H1 (cell line): Measurements from ENCODE around the gene PRDM1.

Experiments
- CREB1 ChIP-seq: IDR thresholded peaks from 2 replicates; pipeline ENCODE4 v1.6.1; 2012; ENCODE audit warnings: inconsistent platforms
- CTCF ChIP-seq, 3 experiments: IDR thresholded peaks; 1 replicate in 2 of 3; 2 replicates in 1 of 3; pipeline versions ENCODE4 v1.5.1 to v1.6.1; 2011; ENCODE audit warnings: low read length in 3 of 3, mild to moderate bottlenecking in 3 of 3, inconsistent platforms in 2 of 3, low read depth in 1 of 3, moderate library complexity in 1 of 3; ENCODE audit not compliant: insufficient read depth in 1 of 3; ENCODE audit errors: control extremely low read depth in 1 of 3
- EZH2 ChIP-seq: fragments of 200-600 bp; sonication (generic); IDR thresholded peaks from 2 replicates; pipeline ENCODE4 v1.7.1; 2012; ENCODE audit warnings: low read depth, mild to moderate bottlenecking, moderate library complexity, low read length, inconsistent platforms; ENCODE audit not compliant: severe bottlenecking
- GABPA ChIP-seq: IDR thresholded peaks from 2 replicates; pipeline ENCODE4 v1.6.1; 2011; ENCODE audit warnings: mild to moderate bottlenecking, low read length, moderate library complexity, borderline replicate concordance; ENCODE audit not compliant: insufficient read depth
- NANOG ChIP-seq: IDR thresholded peaks from 2 replicates; pipeline ENCODE4 v1.6.1; 2011; ENCODE audit warnings: low read length, low read depth, mild to moderate bottlenecking, inconsistent platforms; ENCODE audit not compliant: insufficient read depth, poor library complexity, severe bottlenecking
- POLR2AphosphoS5 ChIP-seq: IDR thresholded peaks from 2 replicates; pipeline ENCODE4 v1.6.1; 2011; ENCODE audit warnings: low read depth, low read length
- POU5F1 ChIP-seq: IDR thresholded peaks from 2 replicates; pipeline ENCODE4 v1.6.1; 2011; ENCODE audit warnings: low read depth, mild to moderate bottlenecking, low read length, moderate library complexity
- RAD21 ChIP-seq, 2 experiments: IDR thresholded peaks in 1 of 2; conservative IDR thresholded peaks in 1 of 2; 2 replicates each; pipeline ENCODE4 v1.6.1; 2011; ENCODE audit warnings: low read depth in 2 of 2, low read length in 2 of 2, improper control_type of control experiment in 1 of 2, inconsistent platforms in 1 of 2, mild to moderate bottlenecking in 1 of 2, moderate library complexity in 1 of 2
- TF ChIP-seq, protein P1 (sequence below): IDR thresholded peaks from 2 replicates; pipeline ENCODE4 v1.6.1; 2011; ENCODE audit warnings: low read length, improper control_type of control experiment

- TF ChIP-seq CTCF (IDR thresholded peaks at IDR 0.05; ENCODE audit: control extremely low read depth in 1 of 3, insufficient read depth in 1 of 3, low read depth in 1 of 3, low read length in 3 of 3): no peak
- TF ChIP-seq, protein P1, sequence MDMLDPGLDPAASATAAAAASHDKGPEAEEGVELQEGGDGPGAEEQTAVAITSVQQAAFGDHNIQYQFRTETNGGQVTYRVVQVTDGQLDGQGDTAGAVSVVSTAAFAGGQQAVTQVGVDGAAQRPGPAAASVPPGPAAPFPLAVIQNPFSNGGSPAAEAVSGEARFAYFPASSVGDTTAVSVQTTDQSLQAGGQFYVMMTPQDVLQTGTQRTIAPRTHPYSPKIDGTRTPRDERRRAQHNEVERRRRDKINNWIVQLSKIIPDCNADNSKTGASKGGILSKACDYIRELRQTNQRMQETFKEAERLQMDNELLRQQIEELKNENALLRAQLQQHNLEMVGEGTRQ: no peak
- TF ChIP-seq EZH2: no peak
- no peak for TF ChIP-seq GABPA
- no peak for TF ChIP-seq NANOG
- TF ChIP-seq RAD21 (IDR thresholded peaks at IDR 0.05 in 1 of 2, conservative IDR thresholded peaks at IDR 0.05 in 1 of 2; ENCODE audit: low read depth in 2 of 2, low read length in 2 of 2): no peak
- no peak for TF ChIP-seq POLR2AphosphoS5
- TF ChIP-seq POU5F1: no peak
- TF ChIP-seq CREB1: no peak
These were observed 32.8 kb downstream of the PRDM1 start for GRCh38 chr6:106118835-106119431.
